Measurements from ENCODE around the gene ISLR.

DNA sequence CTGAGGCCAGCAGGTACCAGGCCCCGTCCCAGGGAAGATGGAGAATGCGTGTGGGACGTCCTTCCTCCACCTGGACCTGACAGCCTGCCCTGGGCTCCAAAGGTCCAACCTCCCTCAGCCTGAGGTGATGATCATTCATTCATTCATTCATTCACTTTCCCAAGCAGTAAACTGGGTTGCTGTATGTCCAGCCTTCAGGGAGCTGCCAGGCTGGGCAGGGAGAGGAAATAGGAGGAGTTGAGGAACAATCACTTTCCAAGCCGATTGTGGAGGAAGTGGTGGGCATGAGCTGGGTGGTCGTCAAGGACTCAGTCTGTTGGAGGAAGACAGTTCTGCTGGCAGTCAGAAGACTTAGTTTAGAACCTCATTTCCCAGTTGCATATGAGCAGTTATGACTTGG lies 52.4 kb downstream of the ISLR start:
- TF ChIP-seq TAF1 (IDR thresholded peaks at IDR 0.05; ENCODE audit: borderline replicate concordance, insufficient read depth, low read length) (no peak), POLR2AphosphoS5 (IDR thresholded peaks at IDR 0.05; ENCODE audit: low read depth, low read length) (no peak), SIN3A (IDR thresholded peaks at IDR 0.05; ENCODE audit: borderline replicate concordance, insufficient read depth, low read length) (no peak)
- TF ChIP-seq, protein P1, sequence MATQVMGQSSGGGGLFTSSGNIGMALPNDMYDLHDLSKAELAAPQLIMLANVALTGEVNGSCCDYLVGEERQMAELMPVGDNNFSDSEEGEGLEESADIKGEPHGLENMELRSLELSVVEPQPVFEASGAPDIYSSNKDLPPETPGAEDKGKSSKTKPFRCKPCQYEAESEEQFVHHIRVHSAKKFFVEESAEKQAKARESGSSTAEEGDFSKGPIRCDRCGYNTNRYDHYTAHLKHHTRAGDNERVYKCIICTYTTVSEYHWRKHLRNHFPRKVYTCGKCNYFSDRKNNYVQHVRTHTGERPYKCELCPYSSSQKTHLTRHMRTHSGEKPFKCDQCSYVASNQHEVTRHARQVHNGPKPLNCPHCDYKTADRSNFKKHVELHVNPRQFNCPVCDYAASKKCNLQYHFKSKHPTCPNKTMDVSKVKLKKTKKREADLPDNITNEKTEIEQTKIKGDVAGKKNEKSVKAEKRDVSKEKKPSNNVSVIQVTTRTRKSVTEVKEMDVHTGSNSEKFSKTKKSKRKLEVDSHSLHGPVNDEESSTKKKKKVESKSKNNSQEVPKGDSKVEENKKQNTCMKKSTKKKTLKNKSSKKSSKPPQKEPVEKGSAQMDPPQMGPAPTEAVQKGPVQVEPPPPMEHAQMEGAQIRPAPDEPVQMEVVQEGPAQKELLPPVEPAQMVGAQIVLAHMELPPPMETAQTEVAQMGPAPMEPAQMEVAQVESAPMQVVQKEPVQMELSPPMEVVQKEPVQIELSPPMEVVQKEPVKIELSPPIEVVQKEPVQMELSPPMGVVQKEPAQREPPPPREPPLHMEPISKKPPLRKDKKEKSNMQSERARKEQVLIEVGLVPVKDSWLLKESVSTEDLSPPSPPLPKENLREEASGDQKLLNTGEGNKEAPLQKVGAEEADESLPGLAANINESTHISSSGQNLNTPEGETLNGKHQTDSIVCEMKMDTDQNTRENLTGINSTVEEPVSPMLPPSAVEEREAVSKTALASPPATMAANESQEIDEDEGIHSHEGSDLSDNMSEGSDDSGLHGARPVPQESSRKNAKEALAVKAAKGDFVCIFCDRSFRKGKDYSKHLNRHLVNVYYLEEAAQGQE (IDR thresholded peaks at IDR 0.05; ENCODE audit: insufficient read depth in 1 of 2, low read depth in 2 of 2, low read length in 2 of 2) = no peak
